Heart left ventricle (tissue), 13 donors: Measurements from ENCODE around the gene CGRRF1.

Experiments
- POLR2A ChIP-seq, 2 donors: fragments of 450-650 bp; IDR thresholded peaks; one replicate each; pipeline ENCODE4 v1.6.1; 2017; ENCODE audit warnings: antibody characterized with exemption in 2 of 2, mild to moderate bottlenecking in 2 of 2, moderate library complexity in 2 of 2
- TF ChIP-seq, protein P1 (sequence below), 12 donors: fragments of 200-600 bp; sonication (generic) in 4 of 12; IDR thresholded peaks; one replicate each; pipeline versions ENCODE4 v1.5.0 to v1.8.0; 2018 to 2022; ENCODE audit warnings: antibody characterized with exemption in 12 of 12, mild to moderate bottlenecking in 5 of 12
- donor health status: ischemic (EF 13 %, LVEDD 7.1; RV severe dilation, severe dysfunction).
- donor health status: DM: no; HTN: yes; CAD: no.
- donor health status: DM: no; HTN: no; CAD: no.
- donor health status: ischemic (EF 25% LVEDD 6.9; RV normal size, moderate dysfunction).
- donor health status: ischemic (EF 25% LVEDD 5.7; RV mildly dilated, moderate dysfunction).
- donor health status: ischemic (EF 35%, LVEDD 5.7; RV mildly dilated, moderate dysfunction).
- donor health status: nonischemic (EF 11% LVEDD 7.7; RV severe dilation, severe dysfunction).
- donor health status: DM: yes; HTN: yes; CAD: no.
- donor health status: PGD.
- donor health status: ischemic (EF 29% LVEDD 5.4; RV normal size, mild dysfunction).
- donor health status: nonischemic (EF 23%, LVEDD 6.1; RV moderate dilation, normal function).

DNA sequence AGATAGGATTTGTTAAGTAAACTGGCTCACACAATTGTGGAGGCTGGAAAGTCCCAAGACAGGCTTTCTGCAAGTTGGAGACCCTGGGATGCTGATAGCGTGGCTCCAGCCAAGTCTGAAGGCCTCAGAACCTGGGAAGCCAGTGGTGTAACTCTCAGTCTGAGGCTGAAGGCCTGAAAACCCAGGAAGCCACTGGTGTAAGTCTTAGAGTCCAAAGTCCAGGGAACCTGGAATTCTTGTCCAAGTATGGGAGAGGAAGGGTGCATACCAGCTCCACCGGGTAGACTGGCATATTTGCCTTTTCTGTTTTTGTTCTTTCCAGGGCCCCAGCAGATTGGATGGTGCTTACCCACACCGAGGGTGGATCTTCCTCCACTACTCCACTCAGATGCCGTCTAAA is 39.0 kb upstream of the CGRRF1 start:
- TF ChIP-seq, protein P1, sequence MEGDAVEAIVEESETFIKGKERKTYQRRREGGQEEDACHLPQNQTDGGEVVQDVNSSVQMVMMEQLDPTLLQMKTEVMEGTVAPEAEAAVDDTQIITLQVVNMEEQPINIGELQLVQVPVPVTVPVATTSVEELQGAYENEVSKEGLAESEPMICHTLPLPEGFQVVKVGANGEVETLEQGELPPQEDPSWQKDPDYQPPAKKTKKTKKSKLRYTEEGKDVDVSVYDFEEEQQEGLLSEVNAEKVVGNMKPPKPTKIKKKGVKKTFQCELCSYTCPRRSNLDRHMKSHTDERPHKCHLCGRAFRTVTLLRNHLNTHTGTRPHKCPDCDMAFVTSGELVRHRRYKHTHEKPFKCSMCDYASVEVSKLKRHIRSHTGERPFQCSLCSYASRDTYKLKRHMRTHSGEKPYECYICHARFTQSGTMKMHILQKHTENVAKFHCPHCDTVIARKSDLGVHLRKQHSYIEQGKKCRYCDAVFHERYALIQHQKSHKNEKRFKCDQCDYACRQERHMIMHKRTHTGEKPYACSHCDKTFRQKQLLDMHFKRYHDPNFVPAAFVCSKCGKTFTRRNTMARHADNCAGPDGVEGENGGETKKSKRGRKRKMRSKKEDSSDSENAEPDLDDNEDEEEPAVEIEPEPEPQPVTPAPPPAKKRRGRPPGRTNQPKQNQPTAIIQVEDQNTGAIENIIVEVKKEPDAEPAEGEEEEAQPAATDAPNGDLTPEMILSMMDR (IDR thresholded peaks at IDR 0.05): no peak
- TF ChIP-seq POLR2A (IDR thresholded peaks at IDR 0.05): no peak
